Psoas muscle (tissue), 8 donors: Measurements from ENCODE around the gene SIK2. TPM values are rescaled to one million over a fixed set of nuclear protein-coding genes. Genes with fewer than 3 reads are reported as not detected.

ENCODE experiments used
- ATAC-seq, 4 donors: fragments of 200-7000 bp; cut with Tn5 transposase; one replicate each; pipeline ENCODE4 v1.9.1; 2020; ENCODE audit warnings: moderate library complexity in 3 of 4, mild to moderate bottlenecking in 2 of 4
- DNase-seq, 2 donors: peaks; one replicate each; pipeline ENCODE4 v3.0.0-alpha.2; 2020
- H3K27ac ChIP-seq: fragments of 200-600 bp; one replicate; pipeline ENCODE4 v1.8.0; 2022
- H3K27me3 ChIP-seq, 3 donors: fragments of 200-600 bp in 1 of 3; one replicate each; pipeline versions ENCODE4 v1.6.1 to v1.8.0; 2013 to 2022; ENCODE audit warnings: low read length in 2 of 3, mild to moderate bottlenecking in 2 of 3, moderate library complexity in 1 of 3; ENCODE audit not compliant: insufficient read depth in 3 of 3
- H3K36me3 ChIP-seq, 2 donors: fragments of 200-600 bp in 1 of 2; one replicate each; pipeline versions ENCODE4 v1.6.1 to v1.8.0; 2013 to 2022; ENCODE audit warnings: low read depth in 1 of 2, mild to moderate bottlenecking in 1 of 2, moderate library complexity in 1 of 2; ENCODE audit not compliant: insufficient read depth in 1 of 2
- H3K4me1 ChIP-seq: fragments of 200-600 bp; one replicate; pipeline ENCODE4 v1.8.0; 2022
- H3K4me3 ChIP-seq: fragments of 200-600 bp; one replicate; pipeline ENCODE4 v1.8.0; 2022; ENCODE audit warnings: mild to moderate bottlenecking
- H3K9me3 ChIP-seq: fragments of 200-600 bp; one replicate; pipeline ENCODE4 v1.8.0; 2022
- WGBS, 3 donors: extraction: QIAGEN DNeasy Blood & Tissue Kit; methylation state at CpG; one replicate each; pipeline versions ENCODE4 v1.1.6 to v1.1.7; 2013; 5-methylcytosine and 5-hydroxymethylcytosine counted together
- intact Hi-C, 2 donors: fragments of 100-400 bp; cut with DNase I; formaldehyde crosslinking; loops; one replicate each; pipeline versions ENCODE4 v1.11.0 to v1.14.2; 2022
- polyA plus RNA-seq, 3 donors: library from polyadenylated mRNA; stranded (reverse); fragments of 200-250 nt; gene quantifications; one replicate each; pipeline ENCODE4 v1.2.3, GENCODE V29; 2013
- total RNA-seq, 4 donors: library from RNA; stranded (reverse); fragmentation: NEBNext Ultra II Directional in 2 of 4; extraction: Animal tissue kit (Norgen Biotek cat#: 25700) in 2 of 4; gene quantifications; one replicate each; pipeline versions ENCODE4 v1.2.1 to v1.2.4, GENCODE V29; 2021 to 2023
- TF ChIP-seq, protein P1 (sequence below): fragments of 200-600 bp; IDR thresholded peaks from one replicate; pipeline ENCODE4 v1.8.0; 2022; ENCODE audit warnings: antibody characterized with exemption
- donor health status: healthy with polysubstance abuse.
- donor health status: DM: no; HTN: no; CAD: no; lungs with moderate emphysema.
- donor health status: Bipolar disorder and iron deficiency.
- donor health status: healthy.
- donor health status: DM: yes; HTN: yes; CAD: no.
- donor health status: DM: no; HTN: no; CAD: no.
- donor health status: DM: no; HTN: no; CAD: no.
- donor health status: DM: yes; HTN: yes; CAD: no.

Gene SIK2
- total and polyA plus RNA-seq, 7 donors = 9.0 to 69.6 (median 30.4) TPM

DNA sequence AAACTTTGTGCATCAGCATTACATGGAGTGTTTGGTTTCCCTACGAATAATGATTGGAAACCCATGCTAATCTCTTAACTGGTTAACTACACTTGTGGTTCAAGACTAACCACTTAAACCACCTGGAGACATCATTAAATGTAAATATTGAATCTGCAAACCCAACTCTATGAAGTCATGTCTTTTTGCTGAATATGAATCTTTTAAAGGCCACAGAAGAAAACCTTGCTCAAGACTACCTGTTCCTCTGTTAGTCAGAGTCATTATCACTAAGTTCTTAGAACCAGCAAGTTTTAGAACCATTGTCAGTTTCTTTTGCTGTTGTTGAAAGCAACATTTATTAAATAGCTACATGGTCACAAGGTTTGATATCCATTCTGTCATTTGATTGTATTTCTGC is 70.7 kb downstream of the SIK2 start:
- Histone ChIP-seq H3K4me1 (peaks cover 19% of the 10 kb centered on the region), H3K4me3 (no peak overlapping the region), H3K27me3 (no peaks in the 10 kb centered on the region), H3K27ac (no peak overlapping the region), H3K9me3 (no peaks in the 10 kb centered on the region), H3K36me3 (peaks cover 4 to 36% of the 10 kb centered on the region in 2 donors)
- TF ChIP-seq, protein P1, sequence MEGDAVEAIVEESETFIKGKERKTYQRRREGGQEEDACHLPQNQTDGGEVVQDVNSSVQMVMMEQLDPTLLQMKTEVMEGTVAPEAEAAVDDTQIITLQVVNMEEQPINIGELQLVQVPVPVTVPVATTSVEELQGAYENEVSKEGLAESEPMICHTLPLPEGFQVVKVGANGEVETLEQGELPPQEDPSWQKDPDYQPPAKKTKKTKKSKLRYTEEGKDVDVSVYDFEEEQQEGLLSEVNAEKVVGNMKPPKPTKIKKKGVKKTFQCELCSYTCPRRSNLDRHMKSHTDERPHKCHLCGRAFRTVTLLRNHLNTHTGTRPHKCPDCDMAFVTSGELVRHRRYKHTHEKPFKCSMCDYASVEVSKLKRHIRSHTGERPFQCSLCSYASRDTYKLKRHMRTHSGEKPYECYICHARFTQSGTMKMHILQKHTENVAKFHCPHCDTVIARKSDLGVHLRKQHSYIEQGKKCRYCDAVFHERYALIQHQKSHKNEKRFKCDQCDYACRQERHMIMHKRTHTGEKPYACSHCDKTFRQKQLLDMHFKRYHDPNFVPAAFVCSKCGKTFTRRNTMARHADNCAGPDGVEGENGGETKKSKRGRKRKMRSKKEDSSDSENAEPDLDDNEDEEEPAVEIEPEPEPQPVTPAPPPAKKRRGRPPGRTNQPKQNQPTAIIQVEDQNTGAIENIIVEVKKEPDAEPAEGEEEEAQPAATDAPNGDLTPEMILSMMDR = no peak
- intact Hi-C loops = loop anchor here in 1 of 2 donors (5.0 kb wide), 1 partner anchor 36 kb away; no protein-coding TSS in a partner anchor
- 97 to 100% (median 98%) methylated on average over 1 of the region's 1 CpG for WGBS, 3 donors
- no peak for DNase-seq
- no peak for ATAC-seq

GRCh38 chr11:111674941-111675340 is 72.7 kb downstream of the SIK2 start:
- ATAC-seq (peak in 1 of 4 donors; percentile 24), DNase-seq (no peak)
- intact Hi-C loops = loop anchor here in 1 of 2 donors (5.0 kb wide), 1 partner anchor 38 kb away; no protein-coding TSS in a partner anchor
- H3K27ac ChIP-seq = no peak overlapping the region
- H3K4me1 ChIP-seq = peaks cover 19% of the 10 kb centered on the region
- H3K36me3 ChIP-seq = peaks cover 6 to 36% of the 10 kb centered on the region in 2 donors
- H3K4me3 ChIP-seq = no peak overlapping the region
- TF ChIP-seq, protein P1 = no peak
- no peaks in the 10 kb centered on the region for H3K27me3 ChIP-seq
- no peaks in the 10 kb centered on the region for H3K9me3 ChIP-seq
- 90 to 97% (median 94%) methylated on average over 1 of the region's 1 CpG for WGBS, 3 donors

DNA sequence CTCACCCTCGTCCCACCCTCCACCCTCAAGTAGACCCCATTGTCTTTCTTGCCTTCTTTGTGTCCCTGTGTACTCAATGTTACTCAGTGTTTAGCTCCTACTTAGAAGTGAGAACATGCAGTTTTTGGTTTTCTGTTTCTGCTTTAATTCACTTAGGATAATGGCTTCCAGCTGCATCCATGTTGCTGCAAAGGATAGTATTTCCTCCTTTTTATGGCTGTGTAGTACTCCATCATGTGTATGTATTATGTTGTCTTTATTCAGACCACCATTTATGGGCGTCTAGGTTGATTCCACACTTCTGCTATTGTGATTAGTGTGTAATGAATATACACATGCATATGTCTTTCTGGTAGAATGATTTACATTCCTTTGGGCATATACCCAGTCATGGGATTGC is 73.6 kb downstream of the SIK2 start:
- no peaks in the 10 kb centered on the region for H3K9me3 ChIP-seq
- ATAC-seq = no peak
- no peaks in the 10 kb centered on the region for H3K27me3 ChIP-seq
- WGBS, 3 donors = 91 to 98% (median 96%) methylated on average over 2 of the region's 2 CpGs
- peak overlapping the region; percentile 62 for H3K27ac ChIP-seq
- peaks cover 6 to 33% of the 10 kb centered on the region in 2 donors for H3K36me3 ChIP-seq
- no peak for DNase-seq
- TF ChIP-seq, protein P1 = no peak
- no peak overlapping the region for H3K4me3 ChIP-seq
- intact Hi-C loops = no loop called here
- peaks cover 26% of the 10 kb centered on the region for H3K4me1 ChIP-seq

- intact Hi-C loops = no loop called here
- Histone ChIP-seq H3K27me3 (no peaks in the 10 kb centered on the region), H3K4me3 (no peak overlapping the region), H3K4me1 (peaks cover 33% of the 10 kb centered on the region), H3K27ac (peak overlapping the region; percentile 62), H3K36me3 (peaks cover 6 to 22% of the 10 kb centered on the region in 2 donors), H3K9me3 (no peaks in the 10 kb centered on the region)
- ATAC-seq (peak; percentile 84 to 92 (median 85)), DNase-seq (no peak)
- TF ChIP-seq, protein P1 = no peak
- 80 to 84% (median 82%) methylated on average over 4 of the region's 4 CpGs for WGBS, 3 donors
Observed at GRCh38 chr11:111676878-111677585, 74.8 kb downstream of the SIK2 start.
